HepG2 (cell line): ENCODE results near the gene HEATR5B. TPM values are rescaled to one million over a fixed set of nuclear protein-coding genes. Genes with fewer than 3 reads are reported as not detected.

Experiments used
- AFF4 ChIP-seq: sonication (generic); formaldehyde crosslinking; IDR thresholded peaks from 2 replicates; pipeline ENCODE4 v1.4.0; 2020; ENCODE audit warnings: missing genetic modification reagents
- DR1 ChIP-seq: sonication (generic); formaldehyde crosslinking; IDR thresholded peaks from 2 replicates; pipeline ENCODE4 v1.8.0; 2021; ENCODE audit warnings: mild to moderate bottlenecking, missing genetic modification reagents, inconsistent platforms
- EED ChIP-seq: sonication (generic); formaldehyde crosslinking; IDR thresholded peaks from 2 replicates; pipeline ENCODE4 v1.5.0; 2020; ENCODE audit warnings: mild to moderate bottlenecking, missing genetic modification reagents
- KLF13 ChIP-seq: sonication (generic); formaldehyde crosslinking; IDR thresholded peaks from 2 replicates; pipeline ENCODE4 v1.4.0; 2020; ENCODE audit warnings: mild to moderate bottlenecking, missing genetic modification reagents
- LCORL ChIP-seq, 2 experiments: fragments of 450-650 bp in 1 of 2; sonication (generic) in 1 of 2; formaldehyde crosslinking in 1 of 2; IDR thresholded peaks; 2 replicates each; pipeline versions ENCODE4 v1.5.0 to v1.6.1; 2017 to 2020; ENCODE audit warnings: antibody characterized with exemption in 1 of 2, missing genetic modification reagents in 1 of 2
- MEIS1 ChIP-seq: sonication (generic); formaldehyde crosslinking; IDR thresholded peaks from 2 replicates; pipeline ENCODE4 v1.9.0; 2021; ENCODE audit warnings: mild to moderate bottlenecking, missing genetic modification reagents, moderate library complexity, borderline replicate concordance
- MTA3 ChIP-seq: sonication (generic); formaldehyde crosslinking; IDR thresholded peaks from 2 replicates; pipeline ENCODE4 v1.4.0; 2020; ENCODE audit warnings: missing genetic modification reagents
- NR2F2 ChIP-seq: IDR thresholded peaks from 2 replicates; pipeline ENCODE4 v1.6.1; 2012; ENCODE audit warnings: low read depth, inconsistent platforms, borderline replicate concordance
- SIN3A ChIP-seq: IDR thresholded peaks from 2 replicates; pipeline ENCODE4 v1.6.1; 2011; ENCODE audit warnings: low read depth, mild to moderate bottlenecking, control low read depth, low read length, borderline replicate concordance
- ZNF280D ChIP-seq: sonication (generic); formaldehyde crosslinking; IDR thresholded peaks from 2 replicates; pipeline ENCODE4 v1.5.1; 2020; ENCODE audit warnings: mild to moderate bottlenecking, missing genetic modification reagents
- ZNF850 ChIP-seq: sonication (generic); formaldehyde crosslinking; conservative IDR thresholded peaks from 2 replicates; pipeline ENCODE4 v1.9.0; 2021; ENCODE audit warnings: mild to moderate bottlenecking, missing genetic modification reagents
- ZSCAN21 ChIP-seq: sonication (generic); formaldehyde crosslinking; IDR thresholded peaks from 2 replicates; pipeline ENCODE4 v1.8.0; 2022; ENCODE audit warnings: mild to moderate bottlenecking, missing genetic modification reagents, moderate library complexity, borderline replicate concordance
- ZSCAN29 ChIP-seq: sonication (generic); formaldehyde crosslinking; conservative IDR thresholded peaks from 2 replicates; pipeline ENCODE4 v1.4.0; 2020; ENCODE audit warnings: mild to moderate bottlenecking, missing genetic modification reagents
- polyA plus RNA-seq, 8 experiments: library from polyadenylated mRNA; depleted of rRNA in 3 of 8; stranded (reverse) in 7 of 8; unstranded in 1 of 8; fragments of >200 nt; fragmentation: Illumina TruSeq in 4 of 8; extraction: Trizol in 4 of 8; gene quantifications; 2 replicates each; pipeline versions ENCODE4 v1.2.1 to v1.2.3, GENCODE V29; 2011 to 2016; ENCODE audit warnings: low read depth in 4 of 8, missing spikeins in 1 of 8, mixed read lengths in 1 of 8; ENCODE audit not compliant: insufficient read depth in 1 of 8
- total RNA-seq, 5 experiments: library from RNA; depleted of rRNA; stranded (reverse); fragments of >200 nt; fragmentation: Illumina TruSeq; extraction: Trizol; gene quantifications; 2 replicates each; pipeline ENCODE4 v1.2.3, GENCODE V29; 2016; ENCODE audit warnings: low read depth in 1 of 5
- TF ChIP-seq, protein P1 (sequence below): sonication (generic); formaldehyde crosslinking; conservative IDR thresholded peaks from 2 replicates; pipeline ENCODE4 v1.4.0; 2020; ENCODE audit warnings: missing genetic modification reagents
- TF ChIP-seq, protein P2 (sequence below): sonication (generic); formaldehyde crosslinking; IDR thresholded peaks from 2 replicates; pipeline ENCODE4 v1.5.0; 2020; ENCODE audit warnings: mild to moderate bottlenecking, missing genetic modification reagents, borderline replicate concordance
- TF ChIP-seq, protein P3 (sequence below): sonication (generic); formaldehyde crosslinking; IDR thresholded peaks from 2 replicates; pipeline ENCODE4 v1.4.0; 2020; ENCODE audit warnings: missing genetic modification reagents

The HEATR5B gene
- total and polyA plus RNA-seq, 2 of the 13 experiments (the other 11 are each of a cell fraction or from before 2014, with no cell fraction given) = 12.7 to 16.3 TPM

- TF ChIP-seq AFF4 (CRISPR knock-in tag) (no peak), ZSCAN29 (CRISPR knock-in tag) (no peak), ZNF280D (no peak), ZSCAN21 (CRISPR knock-in tag) (no peak), MTA3 (no peak), DR1 (CRISPR knock-in tag) (no peak), ZNF850 (0 out of 2 replicates have a peak, but pooled peaks have one; percentile 88), LCORL (IDR thresholded peaks at IDR 0.05) (no peak), LCORL (CRISPR knock-in tag; IDR thresholded peaks at IDR 0.05) (peak; percentile 64; the same call in 1 of the 2 replicates), NR2F2 (no peak), SIN3A (peak; percentile 58; the same call in 1 of the 2 replicates), EED (CRISPR knock-in tag) (no peak), KLF13 (CRISPR knock-in tag) (no peak), MEIS1 (CRISPR knock-in tag) (no peak)
- TF ChIP-seq, protein P1, sequence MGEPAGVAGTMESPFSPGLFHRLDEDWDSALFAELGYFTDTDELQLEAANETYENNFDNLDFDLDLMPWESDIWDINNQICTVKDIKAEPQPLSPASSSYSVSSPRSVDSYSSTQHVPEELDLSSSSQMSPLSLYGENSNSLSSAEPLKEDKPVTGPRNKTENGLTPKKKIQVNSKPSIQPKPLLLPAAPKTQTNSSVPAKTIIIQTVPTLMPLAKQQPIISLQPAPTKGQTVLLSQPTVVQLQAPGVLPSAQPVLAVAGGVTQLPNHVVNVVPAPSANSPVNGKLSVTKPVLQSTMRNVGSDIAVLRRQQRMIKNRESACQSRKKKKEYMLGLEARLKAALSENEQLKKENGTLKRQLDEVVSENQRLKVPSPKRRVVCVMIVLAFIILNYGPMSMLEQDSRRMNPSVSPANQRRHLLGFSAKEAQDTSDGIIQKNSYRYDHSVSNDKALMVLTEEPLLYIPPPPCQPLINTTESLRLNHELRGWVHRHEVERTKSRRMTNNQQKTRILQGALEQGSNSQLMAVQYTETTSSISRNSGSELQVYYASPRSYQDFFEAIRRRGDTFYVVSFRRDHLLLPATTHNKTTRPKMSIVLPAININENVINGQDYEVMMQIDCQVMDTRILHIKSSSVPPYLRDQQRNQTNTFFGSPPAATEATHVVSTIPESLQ = no peak
- TF ChIP-seq, protein P2, sequence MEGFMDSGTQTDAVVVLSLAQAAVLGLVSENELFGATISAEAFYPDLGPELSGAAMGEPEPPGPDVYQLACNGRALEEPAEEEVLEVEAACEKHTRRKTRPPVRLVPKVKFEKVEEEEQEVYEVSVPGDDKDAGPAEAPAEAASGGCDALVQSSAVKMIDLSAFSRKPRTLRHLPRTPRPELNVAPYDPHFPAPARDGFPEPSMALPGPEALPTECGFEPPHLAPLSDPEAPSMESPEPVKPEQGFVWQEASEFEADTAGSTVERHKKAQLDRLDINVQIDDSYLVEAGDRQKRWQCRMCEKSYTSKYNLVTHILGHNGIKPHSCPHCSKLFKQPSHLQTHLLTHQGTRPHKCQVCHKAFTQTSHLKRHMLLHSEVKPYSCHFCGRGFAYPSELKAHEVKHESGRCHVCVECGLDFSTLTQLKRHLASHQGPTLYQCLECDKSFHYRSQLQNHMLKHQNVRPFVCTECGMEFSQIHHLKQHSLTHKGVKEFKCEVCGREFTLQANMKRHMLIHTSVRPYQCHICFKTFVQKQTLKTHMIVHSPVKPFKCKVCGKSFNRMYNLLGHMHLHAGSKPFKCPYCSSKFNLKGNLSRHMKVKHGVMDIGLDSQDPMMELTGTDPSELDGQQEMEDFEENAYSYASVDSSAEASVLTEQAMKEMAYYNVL (CRISPR knock-in tag) = peak; percentile 9; the same call in 1 of the 2 replicates
- TF ChIP-seq, protein P3, sequence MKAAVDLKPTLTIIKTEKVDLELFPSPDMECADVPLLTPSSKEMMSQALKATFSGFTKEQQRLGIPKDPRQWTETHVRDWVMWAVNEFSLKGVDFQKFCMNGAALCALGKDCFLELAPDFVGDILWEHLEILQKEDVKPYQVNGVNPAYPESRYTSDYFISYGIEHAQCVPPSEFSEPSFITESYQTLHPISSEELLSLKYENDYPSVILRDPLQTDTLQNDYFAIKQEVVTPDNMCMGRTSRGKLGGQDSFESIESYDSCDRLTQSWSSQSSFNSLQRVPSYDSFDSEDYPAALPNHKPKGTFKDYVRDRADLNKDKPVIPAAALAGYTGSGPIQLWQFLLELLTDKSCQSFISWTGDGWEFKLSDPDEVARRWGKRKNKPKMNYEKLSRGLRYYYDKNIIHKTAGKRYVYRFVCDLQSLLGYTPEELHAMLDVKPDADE (CRISPR knock-in tag) = no peak
Measured at GRCh38 chr2:36965751-36966369, 118.3 kb downstream of the HEATR5B start (continued).
